Stromal cell of bone marrow (primary cell): ENCODE data around the gene MGST3.
"Not testable (repeated sequence)": the region's sequence is repeated elsewhere in the genome, so short reads cannot be mapped to it uniquely, and the experiment has no call there.

ENCODE experiments used
- DNase-seq: peaks from one replicate; pipeline ENCODE4 v3.0.0-alpha.2; 2012; ENCODE audit warnings: low read depth

Gene MGST3

DNA sequence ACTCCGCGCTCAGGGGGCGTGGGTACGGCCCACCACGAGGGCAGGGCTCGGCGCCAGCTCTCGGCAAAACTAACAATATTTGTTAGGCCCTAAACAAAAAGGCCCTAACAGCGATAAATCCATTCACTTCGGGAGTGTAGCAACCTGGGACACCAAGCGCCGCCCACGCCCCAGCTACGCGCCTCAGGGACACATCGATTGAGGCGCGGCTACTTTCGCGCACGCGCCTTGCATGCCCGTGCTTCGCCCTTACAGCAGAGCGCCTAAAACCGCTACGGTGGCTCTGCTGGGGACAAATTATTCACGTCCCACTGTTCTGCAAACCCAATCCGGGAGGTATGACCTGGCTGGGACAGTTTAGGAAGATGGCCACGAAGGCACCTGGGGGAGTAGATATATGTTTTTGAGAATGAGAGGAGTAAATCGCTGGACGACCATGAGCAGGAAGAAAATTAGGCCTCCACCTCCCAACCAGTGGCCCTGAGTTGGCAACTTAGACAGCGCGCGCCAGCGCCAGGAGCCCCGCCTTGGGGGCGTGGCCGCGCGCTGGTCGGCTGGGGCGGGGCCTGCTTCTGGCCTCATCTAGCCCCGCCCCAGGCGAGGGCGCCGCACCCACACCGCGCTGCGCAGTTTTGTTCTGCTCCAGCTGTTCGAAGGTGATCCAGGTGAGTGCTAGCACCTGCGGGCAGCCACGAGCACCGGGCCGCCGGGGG lies at the start of gene MGST3:
Gene MGST3 (plus strand): TSS at position 606 of the 713 bp plus-strand sequence. CDS start 18,614 bp downstream, outside the sequence.
- DNase-seq, result peak; percentile 91

DNA sequence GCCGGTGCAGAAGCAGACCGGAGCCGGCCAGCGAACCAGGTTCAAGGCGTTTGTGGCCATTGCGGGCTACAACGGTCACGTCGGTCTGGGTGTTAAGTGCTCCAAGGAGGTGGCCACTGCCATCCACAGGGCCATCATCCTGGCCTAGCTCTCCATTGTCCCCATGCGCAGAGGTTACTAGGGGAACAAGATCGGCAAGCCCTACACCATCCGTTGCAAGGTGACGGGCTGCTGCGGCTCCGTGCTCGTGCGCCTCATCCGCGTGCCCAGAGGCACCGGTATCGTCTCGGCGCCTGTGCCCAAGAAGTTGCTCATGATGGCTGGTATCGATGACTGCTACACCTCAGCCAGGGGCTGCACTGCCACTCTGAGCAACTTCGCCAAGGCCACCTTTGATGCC lies 49.1 kb upstream of the MGST3 start:
- no peak for DNase-seq

DNA sequence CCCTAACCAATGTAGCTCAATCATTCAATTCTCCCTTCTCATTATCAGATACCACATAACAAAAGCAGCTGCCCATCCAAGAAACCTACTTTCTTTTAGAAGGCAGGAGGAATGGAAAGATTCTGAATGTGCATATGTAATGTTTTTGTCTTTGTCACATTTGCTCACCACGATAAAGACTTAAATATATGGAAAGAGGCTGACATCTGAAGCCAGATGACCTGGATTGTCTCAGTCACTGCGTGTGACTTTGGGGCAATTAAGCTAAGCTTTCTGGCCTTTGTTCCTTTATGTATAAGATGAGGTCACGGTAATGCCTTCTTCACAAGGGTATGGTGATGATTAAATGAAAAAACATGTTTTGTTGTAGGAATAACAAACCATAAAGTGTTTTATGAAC lies 44.6 kb upstream of the MGST3 start:
- DNase-seq, result no peak

DNA sequence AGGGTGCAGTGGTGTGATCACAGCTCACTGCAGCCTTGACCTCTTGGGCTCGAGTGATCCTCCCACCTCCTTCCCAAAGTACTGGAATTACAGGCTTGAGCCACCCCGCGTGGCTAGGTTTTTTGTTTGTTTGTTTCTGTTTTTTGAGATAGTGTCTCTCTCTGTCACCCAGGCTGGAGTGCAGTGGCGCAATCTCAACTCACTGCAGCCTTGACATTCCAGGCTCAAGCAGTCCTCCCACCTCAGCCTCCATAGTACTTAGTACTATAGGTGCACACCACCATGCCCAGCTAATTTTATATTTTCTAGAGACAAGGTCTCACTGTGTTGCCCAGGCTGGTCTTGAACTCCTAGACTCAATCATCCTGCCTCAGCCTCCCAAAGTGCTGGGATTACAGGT lies 39.6 kb upstream of the MGST3 start:
- not testable (repeated sequence) for DNase-seq

DNA sequence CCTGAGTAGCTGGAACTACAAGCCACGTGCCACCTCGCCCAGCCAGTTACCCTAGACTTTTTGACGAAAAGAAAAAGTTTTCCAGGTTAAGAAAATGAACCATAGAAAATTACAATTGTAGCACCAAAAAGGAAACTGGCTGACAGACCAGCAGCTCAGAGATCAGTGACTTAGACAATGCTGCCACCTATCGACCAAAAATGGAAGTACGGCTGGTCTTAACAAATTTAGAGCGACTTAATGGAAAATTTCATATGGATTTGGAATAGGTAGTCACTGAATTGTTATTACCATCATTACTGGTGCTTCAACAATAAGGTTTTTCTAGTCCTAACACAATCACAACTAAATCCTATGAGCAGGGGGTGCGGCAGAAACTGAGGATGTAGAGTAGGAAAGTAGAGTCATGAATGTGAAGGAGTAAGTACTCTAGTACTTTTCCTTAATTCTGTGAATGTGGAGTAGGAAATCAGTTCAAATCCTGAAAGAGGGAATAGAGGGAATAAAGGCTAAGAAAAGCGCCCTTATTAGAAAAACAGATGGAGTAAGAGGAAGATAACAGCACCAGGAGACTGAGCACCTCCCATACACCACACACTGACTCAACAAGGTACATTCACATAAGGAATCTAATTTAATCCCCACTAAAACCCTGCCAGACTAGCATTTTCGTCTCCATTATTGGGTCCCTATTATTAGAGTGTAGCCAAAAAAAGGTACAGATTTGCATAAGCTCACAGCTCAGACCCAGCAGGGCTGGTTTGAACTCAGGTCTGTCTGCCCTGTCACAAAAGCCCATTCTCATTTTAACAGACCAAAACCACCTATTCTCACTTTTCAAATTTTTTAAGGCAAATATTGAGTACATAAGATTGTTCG lies 37.9 kb upstream of the MGST3 start:
- DNase-seq, result peak; percentile 51

DNA sequence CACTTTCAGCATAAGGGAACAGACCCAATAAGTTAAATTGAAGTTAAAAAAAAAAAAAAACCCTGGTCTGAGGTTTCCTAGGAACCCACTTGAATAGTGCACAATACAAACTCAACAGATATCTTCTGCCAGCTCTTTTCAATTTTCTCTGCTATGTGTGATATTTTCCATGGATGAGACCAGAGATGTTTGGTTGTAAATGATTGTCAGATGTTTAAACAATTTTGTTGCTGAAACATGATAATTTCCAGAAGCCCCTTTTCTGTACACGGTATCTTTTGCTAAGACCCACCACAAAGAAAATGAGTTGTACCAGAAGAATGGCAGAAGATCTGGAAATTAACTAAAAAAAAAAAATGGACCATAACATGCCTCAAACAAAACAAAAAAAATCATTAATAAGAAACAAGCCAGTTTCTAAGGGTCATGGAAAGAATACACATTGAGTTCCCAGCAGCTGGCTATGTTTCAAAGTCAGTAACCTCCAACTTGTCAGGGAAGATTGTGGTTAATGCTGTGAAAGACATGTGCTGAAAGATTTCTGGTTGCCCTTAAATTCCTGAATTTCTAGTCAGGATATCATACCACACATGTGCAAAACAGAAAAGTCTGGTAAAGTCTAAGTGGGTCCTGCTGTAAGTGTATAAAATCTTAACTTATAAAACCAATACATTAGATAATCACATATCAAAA lies 35.6 kb upstream of the MGST3 start:
- DNase-seq, result no peak

DNA sequence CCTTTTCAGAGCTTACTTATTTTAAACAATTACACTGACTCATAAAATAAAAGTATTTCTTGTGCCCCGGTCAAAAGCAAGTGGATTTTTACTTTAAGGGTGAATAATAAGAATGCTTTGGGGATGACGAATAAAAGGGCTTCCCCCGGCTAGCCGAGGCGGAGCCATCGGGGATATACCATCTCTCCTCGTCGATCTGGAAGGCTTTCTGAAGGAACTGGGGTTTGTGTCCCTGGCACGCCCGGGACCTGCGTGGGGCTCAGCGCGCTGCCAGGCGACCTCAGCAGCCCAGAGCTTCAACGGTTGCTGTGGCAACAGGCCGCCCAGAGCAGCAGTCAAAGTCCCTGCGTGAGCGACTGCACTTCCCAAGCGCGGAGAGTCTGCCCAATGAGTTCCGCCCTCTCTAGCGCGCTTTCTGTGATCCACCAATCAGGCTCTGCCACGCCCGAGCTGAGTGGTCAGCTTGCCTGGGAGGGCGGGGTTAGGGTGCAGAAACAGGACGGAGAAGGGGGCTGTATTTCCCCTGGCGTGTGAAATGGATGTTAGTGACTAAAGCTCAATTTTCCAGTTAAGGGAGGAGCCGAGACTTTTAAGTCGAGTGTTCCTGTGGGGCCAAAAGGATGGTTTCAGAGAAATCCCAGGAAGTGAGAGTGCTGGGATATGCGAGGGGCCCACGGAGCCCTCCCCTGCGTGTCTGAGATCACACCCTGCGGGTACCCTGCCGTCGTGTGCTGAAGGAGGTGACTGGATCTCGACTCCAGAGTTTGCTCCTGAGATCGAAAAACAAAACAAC lies 33.0 kb upstream of the MGST3 start:
- DNase-seq, result peak; percentile 95

DNA sequence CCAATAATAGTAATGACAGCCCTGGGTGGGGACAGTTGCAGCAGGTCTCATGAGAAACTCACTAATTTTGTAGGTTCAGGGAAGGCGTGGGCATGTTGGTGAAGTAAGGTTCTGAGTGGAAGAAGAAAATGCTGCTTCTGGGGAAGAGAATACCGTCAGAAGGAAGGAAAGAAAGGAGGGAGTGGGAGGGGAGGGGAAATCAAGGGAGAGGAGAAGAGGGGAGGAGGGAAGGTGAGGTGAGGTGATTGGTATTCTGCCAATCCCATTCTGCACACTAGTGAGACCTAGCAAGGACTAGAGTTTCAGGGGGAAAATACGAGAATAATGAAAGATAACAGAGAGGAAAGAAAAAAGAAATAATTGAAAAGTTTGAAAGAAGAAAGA lies 32.4 kb upstream of the MGST3 start:
- no peak for DNase-seq

DNA sequence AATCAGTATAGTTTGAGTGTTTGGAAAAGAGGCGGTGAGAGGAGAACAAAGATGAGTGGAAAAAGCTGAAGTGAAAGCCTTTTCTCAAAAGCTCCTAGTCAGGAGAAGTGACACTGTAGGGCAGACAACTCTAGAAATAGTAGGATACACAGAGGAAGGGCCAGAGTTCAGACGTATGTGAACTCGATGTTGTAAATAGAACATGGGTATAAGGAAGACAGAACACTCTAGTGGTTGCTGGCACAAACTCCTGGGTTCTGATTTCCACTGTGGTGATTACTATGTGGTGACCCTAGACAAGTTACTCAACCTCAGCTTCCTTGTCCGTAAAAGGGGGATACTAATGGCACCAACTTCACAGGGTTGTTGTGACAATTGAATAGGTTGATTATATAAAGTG lies 30.2 kb upstream of the MGST3 start:
- DNase-seq, result no peak

DNA sequence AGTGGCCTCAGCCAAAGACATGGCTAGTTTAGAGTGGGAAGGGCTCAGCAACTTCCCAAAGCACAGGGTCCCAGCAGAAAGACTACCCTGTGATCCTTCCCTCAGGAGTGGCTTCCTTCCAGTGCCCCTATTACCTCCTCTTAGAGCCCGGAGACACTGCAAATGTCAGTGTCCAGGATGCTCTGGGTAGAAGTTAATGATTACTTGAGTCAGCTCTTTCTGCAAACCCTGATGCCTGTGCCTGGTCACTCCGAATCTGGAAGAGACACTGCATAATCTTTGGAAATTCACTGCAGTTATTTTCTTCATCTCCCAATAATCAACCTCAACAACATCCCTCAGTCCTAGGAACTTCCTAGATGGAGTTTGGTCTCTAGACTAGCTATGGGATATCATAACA lies 27.2 kb upstream of the MGST3 start:
- DNase-seq, result no peak

DNA sequence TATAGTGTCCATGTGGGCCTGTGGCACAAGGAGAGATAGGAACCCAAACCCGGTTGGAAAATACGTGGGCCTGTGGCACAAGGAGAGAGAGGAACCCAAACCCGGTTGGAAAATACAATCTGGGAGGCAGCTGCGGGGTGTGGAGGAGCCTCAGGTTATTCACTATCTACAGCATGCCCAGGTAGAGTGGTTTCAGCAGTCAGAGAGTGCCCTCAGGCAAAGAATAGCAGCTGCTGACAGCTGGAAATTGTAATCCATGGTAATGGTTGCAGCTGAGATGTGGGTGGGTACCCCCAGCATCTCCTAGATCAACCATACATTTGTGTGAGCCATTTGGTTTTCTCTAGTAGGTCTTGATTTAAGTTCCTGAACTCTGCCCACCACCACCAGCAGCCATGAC lies 25.8 kb upstream of the MGST3 start:
- no peak for DNase-seq

DNA sequence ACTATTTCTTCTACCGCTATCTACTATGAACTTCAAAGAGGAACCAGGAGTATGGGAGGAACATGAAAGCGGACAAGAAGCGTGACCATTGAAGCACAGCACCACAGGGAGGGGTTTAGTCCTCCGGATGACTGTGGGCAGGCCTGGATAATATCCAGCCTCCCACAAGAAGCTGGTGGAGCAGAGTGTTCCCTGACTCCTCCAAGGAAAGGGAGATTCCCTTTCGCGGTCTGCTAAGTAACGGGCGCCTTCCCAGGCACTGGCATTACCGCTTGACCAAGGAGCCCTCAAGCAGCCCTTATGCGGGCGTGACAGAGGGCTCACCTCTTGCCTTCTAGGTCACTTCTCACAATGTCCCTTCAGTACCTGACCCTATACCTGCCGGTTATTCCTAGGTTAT lies 24.4 kb upstream of the MGST3 start:
- DNase-seq, result not testable (repeated sequence)

DNA sequence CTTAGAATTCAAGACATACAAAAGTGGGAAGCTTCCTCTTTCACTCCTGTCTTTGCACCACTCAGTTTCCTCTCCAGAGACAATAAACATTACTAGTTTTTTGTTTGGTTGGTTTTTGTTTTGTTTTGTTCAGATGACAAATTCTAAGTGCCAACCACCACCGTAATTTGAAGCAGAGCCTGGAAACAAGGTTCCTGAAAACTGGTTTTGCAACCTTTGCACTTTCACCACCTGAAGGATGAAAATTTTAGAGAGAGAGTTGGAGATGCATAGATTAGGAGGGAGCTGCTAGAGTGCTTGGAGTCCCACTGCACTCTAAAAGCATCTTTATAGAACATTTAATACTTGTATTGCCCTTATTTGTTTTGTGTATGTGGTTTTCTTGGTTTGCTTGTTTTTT lies 20.2 kb upstream of the MGST3 start:
- DNase-seq, result no peak

DNA sequence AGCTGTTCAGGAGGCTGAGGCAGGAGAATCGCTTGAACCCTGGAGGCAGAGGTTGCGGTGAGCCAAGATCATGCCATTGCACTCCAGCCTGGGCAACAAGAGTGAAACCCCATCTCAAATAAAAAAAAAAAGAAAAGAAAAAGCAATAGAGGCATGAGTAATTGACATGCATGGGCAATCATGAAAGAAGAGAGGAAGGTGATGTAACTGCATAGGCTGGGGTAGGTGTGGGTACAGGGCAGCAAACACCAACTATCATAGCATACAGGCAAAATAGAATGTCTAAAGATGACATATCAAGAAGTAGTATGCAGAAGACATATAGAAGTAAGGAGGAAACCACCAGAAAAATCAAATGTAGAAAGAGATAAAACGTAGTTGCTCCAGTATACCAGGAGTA lies 19.0 kb upstream of the MGST3 start:
- no peak for DNase-seq

DNA sequence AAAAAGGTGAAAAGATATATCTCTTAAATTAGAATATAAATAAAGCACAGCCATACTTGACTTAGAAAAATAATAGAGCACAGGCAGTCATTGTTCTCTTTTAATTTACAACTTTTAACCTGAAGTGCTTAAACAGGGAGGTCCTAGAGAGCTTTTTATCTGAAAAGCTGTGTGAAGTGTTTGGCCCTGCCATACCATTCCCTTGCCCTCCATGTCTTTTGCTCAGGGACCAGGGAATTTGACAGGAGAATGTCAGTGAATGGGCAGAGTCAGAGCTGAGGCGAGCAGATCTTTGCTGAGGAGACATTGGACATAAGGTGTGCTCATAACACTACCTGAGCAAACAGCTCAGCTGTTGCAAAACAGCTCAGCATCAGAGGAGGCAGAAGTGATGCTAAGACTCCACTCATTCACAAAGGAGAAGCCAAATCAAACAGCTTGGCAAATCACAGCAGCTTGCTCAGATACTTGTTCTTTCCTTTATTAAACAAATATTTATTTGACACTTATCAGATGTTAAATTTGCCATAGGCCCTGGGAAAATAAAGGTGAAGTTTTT lies 14.9 kb upstream of the MGST3 start:
- no peak for DNase-seq

DNA sequence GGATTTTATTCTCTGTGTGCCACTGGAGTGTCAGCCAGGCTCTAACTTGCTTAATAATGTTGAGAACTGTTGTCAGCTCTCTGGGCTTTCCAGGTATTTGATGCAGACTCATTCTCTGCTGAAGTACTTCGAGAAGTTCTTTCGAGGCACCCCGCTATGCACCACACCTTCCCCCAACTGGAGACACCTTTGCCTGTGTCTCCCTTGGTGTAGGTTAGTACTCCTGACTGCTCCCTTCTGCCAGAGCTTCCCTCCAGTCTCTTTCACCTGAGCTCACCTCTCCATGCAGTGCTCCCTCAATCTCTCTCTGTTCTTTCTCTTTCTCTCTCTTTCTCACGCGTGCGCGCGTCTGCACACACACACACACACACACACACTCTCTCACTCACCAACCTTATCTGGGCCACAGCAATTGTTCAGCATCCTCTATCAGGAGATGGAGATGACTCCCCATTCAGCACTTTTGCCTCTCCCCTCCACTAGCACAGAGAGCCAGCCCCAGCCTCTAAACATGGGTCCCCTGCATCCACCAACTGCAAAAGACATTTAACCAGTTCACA lies 14.0 kb upstream of the MGST3 start:
- DNase-seq, result no peak

DNA sequence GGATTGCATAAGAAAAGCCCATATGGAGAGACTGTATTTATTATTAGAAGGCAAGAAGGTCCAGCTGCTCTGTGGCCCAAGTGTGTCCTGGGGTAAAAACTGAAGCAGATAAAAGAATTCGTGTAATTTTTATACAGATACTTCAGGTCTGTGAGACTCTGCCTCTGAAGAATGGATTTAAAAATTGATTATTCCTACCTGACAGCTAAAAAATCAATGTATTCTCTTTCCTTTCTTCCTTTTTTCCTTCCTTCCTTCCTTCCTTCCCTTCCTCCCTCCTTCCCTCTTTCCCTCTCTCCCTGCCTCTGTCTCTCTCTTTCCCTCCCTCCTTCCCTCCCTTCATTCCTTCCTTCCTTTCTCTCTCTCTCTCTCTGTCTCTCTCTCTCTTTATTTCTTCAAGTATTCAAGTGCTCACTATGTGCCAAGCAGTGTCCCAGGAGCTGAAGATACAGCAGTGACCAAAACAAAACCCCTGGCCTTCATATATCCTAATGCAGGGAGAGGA lies 11.3 kb upstream of the MGST3 start:
- no peak for DNase-seq

DNA sequence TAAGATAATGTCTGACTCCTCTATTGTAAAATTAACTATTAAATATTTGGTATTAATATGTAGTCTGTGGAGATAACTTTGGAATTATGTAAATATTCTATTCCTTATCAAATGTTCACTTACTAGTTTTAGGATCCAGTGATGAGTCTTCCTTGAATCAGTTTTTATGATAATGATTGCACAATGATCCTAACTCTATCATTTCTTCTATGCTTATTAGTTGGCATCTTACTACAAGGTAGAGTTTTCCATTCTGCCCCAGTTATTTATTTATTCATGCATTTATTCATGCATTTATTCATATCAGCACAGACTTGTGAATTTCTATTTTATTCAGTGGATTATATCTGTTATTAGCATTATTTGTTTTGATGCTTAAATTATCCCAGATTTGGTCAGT lies 7.4 kb upstream of the MGST3 start:
- DNase-seq, result no peak

DNA sequence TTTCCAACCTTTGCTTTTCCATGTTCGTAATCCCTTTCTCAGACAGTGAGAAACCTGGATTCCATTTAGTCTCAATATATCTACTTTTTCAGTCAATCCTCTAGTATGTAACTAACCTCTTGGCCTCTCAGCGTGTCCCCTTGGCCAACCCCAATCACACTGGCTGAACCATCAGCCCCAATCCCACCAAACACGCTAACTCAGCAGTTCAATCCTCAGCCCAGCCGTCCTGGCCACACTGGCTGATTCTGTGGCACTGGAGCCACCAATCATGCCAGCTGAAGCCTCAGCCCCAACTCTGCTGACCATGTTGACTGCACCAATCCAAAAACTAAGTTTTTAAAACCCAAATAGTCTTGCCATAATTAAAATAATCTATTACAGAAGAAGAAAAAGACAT lies 6.6 kb upstream of the MGST3 start:
- DNase-seq, result no peak

DNA sequence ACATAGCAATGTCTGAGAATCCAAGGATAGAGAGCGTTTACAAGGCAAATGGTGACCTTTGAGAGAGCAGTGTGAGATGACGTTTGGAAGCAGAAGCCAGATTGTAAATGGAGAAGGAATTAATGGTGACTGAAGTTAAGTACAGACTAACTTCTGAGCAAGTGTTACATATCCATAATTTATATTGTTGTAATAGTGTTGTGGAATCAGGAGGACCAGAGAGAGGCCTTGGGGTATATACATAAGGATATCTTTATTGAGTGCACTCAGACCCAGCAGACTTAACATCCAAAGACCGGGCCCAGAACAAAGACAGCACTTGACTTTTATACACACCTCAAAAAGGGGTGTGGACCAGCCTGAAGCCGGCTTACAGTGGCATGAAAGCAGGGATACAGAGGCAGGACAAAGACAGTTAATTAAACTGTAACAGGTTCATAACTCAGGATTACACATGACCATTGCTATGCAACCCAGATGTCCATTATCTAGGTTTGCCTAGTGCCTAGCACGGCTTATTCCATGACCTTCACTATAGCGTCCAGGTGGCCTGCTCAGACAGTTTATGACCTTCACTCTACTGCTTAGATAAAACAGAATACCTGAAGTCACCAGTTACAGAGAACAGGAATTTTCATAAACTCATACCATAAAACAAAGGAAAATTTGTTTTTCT lies 2.7 kb upstream of the MGST3 start:
- DNase-seq, result no peak

DNA sequence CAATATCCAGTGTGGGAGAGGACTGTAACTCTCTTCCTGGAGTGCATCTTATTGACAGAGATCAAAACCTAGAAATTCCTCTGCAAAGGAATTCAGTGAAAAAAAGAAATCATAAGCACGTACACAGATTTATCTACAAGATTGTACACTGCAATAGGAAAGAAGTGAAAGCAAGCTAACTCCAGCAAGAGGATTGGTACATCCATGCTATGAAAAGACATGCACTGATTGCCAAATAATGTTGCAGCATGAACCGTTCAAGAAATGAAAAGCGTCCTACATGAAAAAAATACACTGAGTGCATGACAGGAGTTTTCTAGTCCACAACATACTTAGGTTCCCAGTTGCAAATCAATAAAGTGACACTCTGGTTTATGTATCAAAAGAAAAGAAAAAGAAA lies 1.9 kb upstream of the MGST3 start:
- DNase-seq, result no peak
